ENCODE results near the gene PKN3.

The PKN3 gene

DNA sequence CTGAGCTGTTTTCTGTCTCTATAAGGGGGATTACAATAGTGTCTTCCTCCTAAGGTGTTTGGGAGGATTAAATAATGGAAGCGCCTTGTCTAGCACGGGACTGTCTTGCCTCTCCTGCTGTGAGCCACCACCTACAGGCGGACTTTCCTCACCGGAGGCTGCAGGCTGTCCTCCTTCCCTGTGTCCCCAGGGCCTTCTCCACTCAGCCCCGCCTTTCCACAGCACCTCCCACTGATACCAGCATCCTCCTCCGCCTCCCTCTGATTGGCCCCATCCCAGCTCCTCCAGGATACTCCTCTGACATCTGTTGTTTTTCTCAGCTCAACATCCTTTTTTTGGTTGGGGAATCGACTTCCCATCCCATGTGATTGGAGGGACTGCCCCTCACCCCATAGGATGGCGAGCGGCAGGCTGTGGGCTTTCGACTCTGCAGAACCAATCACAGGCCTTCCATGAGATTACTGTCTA is 22.5 kb downstream of the PKN3 start:
- peak overlapping the region; percentile 83 for H3K4me3 ChIP-seq (ENCODE audit: low read depth, low read length)
- peak; percentile 85 for DNase-seq (ENCODE audit: low read depth)
- TF ChIP-seq, protein P1, sequence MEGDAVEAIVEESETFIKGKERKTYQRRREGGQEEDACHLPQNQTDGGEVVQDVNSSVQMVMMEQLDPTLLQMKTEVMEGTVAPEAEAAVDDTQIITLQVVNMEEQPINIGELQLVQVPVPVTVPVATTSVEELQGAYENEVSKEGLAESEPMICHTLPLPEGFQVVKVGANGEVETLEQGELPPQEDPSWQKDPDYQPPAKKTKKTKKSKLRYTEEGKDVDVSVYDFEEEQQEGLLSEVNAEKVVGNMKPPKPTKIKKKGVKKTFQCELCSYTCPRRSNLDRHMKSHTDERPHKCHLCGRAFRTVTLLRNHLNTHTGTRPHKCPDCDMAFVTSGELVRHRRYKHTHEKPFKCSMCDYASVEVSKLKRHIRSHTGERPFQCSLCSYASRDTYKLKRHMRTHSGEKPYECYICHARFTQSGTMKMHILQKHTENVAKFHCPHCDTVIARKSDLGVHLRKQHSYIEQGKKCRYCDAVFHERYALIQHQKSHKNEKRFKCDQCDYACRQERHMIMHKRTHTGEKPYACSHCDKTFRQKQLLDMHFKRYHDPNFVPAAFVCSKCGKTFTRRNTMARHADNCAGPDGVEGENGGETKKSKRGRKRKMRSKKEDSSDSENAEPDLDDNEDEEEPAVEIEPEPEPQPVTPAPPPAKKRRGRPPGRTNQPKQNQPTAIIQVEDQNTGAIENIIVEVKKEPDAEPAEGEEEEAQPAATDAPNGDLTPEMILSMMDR (conservative IDR thresholded peaks at IDR 0.05; ENCODE audit: low read depth, low read length), result no peak

DNA sequence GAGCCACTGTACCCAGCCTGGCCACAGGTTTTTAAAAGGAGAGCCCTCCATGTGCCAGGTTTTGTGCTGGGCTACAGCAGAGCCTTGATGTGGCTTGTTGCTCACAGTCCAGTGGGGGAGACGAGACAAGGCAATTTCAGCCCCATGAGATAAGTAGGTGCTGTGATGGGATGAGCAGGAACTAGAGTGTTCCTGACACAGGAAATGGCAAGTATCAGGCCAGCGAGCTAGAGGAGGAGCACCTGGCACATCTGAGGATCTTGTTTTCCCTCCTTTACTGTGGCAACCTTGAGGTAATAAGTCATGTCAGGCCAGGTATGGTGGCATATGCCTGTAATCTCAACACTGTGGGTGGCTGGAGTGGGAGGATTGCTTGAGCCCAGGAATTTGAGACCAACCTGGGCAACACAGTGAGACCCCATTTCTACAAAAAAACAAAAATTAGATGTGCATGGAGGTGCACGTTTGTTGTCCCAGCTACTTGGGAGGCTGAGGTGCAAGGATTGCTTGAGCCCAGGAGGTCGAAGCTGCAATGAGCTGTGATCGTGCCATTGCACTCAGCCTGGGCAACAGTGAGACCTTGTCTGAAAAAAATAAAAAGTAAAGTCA is 25.4 kb downstream of the PKN3 start:
- DNase-seq (ENCODE audit: low read depth), result no peak
- TF ChIP-seq, protein P1 (conservative IDR thresholded peaks at IDR 0.05; ENCODE audit: low read depth, low read length), result no peak
- H3K4me3 ChIP-seq (ENCODE audit: low read depth, low read length), result no peak overlapping the region

DNA sequence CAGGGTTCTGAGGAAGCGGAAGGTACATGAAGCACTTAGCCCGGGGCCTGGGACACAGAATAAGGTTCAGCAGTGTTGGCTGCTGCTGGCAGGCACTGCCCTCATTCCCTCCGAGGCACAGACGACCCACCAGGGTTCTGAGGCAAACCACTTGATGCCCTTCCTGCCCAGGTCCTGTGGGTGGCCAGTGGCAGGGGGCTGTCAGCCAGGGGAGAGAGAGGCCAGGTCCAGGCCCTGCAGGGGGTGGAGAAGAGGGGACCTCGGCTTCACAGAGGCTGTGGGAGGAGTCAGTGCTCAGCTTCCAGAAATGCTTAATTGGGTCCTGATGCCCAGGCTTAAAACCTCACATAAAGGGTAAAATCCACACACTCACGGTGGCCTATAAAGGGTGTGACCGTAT is 26.0 kb downstream of the PKN3 start:
- TF ChIP-seq, protein P1 (conservative IDR thresholded peaks at IDR 0.05; ENCODE audit: low read depth, low read length), result no peak

DNA sequence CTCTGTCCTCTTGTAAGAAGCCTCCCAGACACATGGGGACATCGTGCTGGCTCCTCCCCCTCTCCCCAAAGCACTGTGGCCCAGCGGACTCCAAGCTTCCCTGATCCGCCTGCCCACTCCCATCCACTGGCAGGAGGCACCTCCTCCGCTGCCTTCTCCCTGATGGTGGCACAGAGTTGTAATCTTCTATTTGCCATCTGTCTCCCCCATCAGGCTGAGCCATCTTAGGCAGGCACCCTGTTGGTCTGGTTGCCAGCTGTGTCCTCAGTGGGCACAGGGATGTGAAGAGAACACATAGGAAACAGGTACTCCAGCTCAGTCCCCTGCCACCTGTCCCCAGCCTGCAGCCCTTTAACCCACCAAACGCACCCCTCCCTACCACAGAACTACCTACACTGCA is 27.0 kb downstream of the PKN3 start:
- no peak overlapping the region for H3K4me3 ChIP-seq (ENCODE audit: low read depth, low read length)
- DNase-seq (ENCODE audit: low read depth), result no peak
- TF ChIP-seq, protein P1 (conservative IDR thresholded peaks at IDR 0.05; ENCODE audit: low read depth, low read length), result no peak

More for the DNA sequence above, 26.0 kb downstream of the PKN3 start:
- H3K4me3 ChIP-seq (ENCODE audit: low read depth, low read length), result no peak overlapping the region
- DNase-seq (ENCODE audit: low read depth), result no peak

DNA sequence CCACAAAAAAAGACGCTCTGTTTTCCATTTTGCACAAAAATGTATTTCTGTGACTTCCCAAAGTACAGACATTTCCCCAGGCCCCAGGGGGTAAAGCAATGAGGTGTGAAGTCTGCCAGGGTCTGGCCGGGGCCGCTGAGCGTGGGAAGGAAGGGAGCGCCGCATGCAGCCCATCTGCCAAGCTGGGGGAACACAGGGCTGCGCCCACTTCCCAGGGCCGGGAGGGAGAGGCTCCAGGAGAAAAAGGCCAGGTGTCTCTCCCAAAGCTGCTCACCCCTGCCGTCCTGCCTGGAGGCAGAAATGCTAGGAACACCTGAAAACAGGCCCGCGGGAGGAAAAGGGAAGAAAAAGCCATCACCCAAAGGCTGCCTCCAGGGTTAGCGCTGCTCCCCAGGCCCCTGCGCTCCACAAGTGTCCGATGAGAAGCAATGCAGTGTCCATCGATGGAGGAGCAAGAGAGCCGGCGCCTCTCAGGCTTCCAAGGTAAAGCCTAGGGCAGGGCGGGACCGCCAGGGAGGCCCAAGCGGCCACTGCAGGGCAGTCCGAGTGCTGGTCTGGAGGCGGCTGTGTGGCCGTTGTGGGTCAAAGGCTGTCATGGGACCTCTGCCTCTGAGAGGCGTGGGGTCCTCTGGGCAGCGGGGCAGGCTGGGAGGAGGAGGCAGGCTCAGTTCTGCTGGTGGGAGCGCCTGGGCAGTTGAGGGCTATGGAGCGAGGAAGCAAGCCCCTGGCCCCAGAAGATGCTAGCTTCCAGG is 27.6 kb downstream of the PKN3 start:
- no peak for DNase-seq (ENCODE audit: low read depth)
- TF ChIP-seq, protein P1 (conservative IDR thresholded peaks at IDR 0.05; ENCODE audit: low read depth, low read length), result no peak
- H3K4me3 ChIP-seq (ENCODE audit: low read depth, low read length), result no peak overlapping the region

DNA sequence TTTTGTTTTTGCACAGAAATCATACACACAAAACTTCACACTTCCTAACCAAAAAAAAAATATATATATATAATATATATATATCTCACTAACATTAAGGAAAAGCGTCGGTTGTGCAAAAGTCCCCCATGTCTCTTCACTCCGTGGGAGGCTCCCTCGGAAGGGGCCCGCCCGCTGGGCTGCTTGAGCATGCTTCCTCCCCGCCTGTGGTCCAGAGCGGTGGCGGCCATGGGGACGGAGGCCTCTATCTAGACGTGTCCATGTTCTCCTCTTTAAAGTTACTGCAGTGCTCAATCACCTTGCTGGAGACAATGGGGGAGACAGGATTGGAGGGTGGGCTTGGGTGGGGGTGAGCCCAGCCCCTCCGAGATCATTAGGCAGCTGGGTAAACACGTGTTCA is 28.8 kb downstream of the PKN3 start:
- H3K4me3 ChIP-seq (ENCODE audit: low read depth, low read length), result no peak overlapping the region
- DNase-seq (ENCODE audit: low read depth), result no peak

More for the DNA sequence above, 28.8 kb downstream of the PKN3 start:
- TF ChIP-seq, protein P1 (conservative IDR thresholded peaks at IDR 0.05; ENCODE audit: low read depth, low read length), result no peak

Data from choroid plexus epithelial cell (primary cell).